Activated naive CD4-positive, alpha-beta T cell treated with anti-CD3 and anti-CD28 coated beads, Interleukin-2, amount 50 U/mL, for 24 hours (primary cell): ENCODE data around the gene PROB1.
"Not testable (repeated sequence)": the region's sequence is repeated elsewhere in the genome, so short reads cannot be mapped to it uniquely, and the experiment has no call there.

ENCODE experiments used
- H3K27ac Mint-ChIP-seq: one replicate; pipeline ENCODE4 v1.8.0; 2021; ENCODE audit warnings: mild to moderate bottlenecking, mixed read lengths
- H3K27me3 Mint-ChIP-seq: one replicate; pipeline ENCODE4 v1.8.0; 2021; ENCODE audit warnings: mixed read lengths
- H3K36me3 Mint-ChIP-seq: one replicate; pipeline ENCODE4 v1.8.0; 2021; ENCODE audit warnings: mixed read lengths
- H3K4me1 Mint-ChIP-seq: one replicate; pipeline ENCODE4 v1.8.0; 2021; ENCODE audit warnings: mixed read lengths
- H3K4me3 Mint-ChIP-seq: one replicate; pipeline ENCODE4 v1.8.0; 2021; ENCODE audit warnings: mild to moderate bottlenecking, mixed read lengths
- H3K9me3 Mint-ChIP-seq: one replicate; pipeline ENCODE4 v1.8.0; 2021; ENCODE audit warnings: mixed read lengths

Gene PROB1, protein sequence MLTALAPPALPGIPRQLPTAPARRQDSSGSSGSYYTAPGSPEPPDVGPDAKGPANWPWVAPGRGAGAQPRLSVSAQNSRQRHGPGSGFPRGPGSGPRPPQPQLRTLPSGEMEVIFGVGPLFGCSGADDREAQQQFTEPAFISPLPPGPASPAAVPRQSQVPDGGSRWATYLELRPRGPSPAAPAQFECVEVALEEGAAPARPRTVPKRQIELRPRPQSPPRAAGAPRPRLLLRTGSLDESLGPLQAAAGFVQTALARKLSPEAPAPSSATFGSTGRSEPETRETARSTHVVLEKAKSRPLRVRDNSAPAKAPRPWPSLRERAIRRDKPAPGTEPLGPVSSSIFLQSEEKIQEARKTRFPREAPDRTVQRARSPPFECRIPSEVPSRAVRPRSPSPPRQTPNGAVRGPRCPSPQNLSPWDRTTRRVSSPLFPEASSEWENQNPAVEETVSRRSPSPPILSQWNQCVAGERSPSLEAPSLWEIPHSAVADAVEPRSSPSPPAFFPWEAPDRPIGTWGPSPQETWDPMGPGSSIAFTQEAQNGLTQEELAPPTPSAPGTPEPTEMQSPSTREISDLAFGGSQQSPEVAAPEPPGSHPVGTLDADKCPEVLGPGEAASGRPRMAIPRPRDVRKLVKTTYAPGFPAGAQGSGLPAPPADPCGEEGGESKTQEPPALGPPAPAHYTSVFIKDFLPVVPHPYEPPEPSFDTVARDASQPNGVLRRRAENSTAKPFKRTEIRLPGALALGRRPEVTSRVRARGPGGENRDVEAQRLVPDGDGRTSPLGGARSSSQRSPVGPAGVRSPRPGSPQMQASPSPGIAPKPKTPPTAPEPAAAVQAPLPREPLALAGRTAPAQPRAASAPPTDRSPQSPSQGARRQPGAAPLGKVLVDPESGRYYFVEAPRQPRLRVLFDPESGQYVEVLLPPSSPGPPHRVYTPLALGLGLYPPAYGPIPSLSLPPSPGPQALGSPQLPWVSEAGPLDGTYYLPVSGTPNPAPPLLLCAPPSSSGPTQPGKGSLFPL

DNA sequence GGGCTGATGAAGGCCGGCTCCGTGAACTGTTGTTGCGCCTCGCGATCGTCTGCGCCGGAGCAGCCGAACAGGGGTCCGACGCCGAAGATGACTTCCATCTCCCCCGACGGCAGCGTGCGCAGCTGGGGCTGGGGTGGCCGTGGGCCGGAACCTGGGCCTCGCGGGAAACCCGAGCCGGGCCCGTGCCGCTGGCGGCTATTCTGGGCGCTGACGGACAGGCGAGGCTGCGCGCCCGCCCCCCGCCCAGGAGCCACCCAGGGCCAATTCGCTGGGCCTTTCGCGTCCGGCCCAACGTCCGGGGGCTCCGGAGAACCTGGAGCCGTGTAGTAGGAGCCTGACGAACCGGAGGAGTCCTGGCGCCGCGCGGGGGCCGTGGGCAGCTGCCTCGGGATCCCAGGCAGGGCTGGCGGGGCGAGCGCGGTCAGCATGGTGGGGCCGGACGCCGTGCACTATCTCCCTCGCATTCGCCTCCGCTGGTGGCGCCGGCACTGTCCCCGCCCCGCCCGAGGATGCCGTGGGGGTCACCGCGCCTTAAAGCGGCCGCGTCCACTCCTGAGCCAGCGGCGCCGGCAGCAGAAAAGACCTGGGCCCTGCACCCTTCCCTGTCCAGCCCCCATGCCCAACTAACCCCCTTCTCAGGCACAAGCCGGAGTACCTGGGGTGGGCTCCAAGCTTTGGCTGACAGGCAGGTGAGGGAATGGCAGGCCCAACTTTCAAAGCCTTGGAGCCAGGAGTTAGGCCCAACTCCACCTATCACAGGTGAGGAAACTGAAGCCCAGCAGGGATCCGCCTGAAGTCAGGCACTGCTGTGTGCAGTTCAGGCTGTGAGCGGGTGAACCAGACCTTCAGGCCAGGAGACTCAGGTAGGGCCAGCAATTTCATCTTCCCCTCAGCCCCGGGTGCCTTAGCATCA is at the start of gene PROB1:
Gene PROB1 (minus strand): TSS at position 451 of the 913 bp plus-strand sequence. CDS start 23 bp downstream, at position 428.
- H3K36me3 Mint-ChIP-seq, result no peaks in the 10 kb centered on the region
- H3K27ac Mint-ChIP-seq, result no peak within 1 kb of the TSS
- H3K9me3 Mint-ChIP-seq, result no peaks in the 10 kb centered on the region
- no peaks in the 10 kb centered on the region for H3K27me3 Mint-ChIP-seq
- H3K4me1 Mint-ChIP-seq, result peaks cover 29% of the 10 kb centered on the region
- peak within 1 kb of the TSS; percentile 91 for H3K4me3 Mint-ChIP-seq

DNA sequence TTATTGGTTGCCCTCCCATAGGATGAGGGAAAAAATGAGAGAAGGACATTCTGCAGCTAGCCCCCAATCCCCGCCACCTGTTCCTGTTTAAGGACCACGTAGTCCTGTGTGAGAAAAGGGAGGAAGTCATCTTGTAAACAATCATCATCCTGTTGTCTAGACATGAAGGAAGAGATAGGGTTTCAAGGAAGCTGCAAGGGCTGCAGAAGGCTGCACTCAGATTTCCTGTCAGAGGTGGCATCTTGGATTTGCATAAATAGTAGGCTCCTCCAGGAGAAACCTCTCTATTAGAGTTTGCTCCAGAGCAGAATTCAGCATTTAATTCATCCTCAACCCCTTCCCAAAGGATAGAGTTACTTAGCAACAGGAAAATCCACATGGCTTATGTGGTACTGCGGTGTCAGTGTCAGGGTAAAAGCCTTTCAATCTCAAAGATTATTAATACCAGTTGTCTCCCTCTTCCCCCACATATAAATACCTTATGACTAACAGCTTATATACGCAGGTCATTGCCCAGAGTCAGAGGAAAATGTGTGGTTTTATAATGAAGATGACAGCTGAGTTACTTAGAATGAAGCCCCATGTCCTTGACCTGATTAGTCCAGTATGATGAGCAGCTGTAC is 49.0 kb upstream of the PROB1 start:
- Mint-ChIP-seq H3K4me3 (no peak overlapping the region), H3K4me1 (peaks cover 71% of the 10 kb centered on the region)

DNA sequence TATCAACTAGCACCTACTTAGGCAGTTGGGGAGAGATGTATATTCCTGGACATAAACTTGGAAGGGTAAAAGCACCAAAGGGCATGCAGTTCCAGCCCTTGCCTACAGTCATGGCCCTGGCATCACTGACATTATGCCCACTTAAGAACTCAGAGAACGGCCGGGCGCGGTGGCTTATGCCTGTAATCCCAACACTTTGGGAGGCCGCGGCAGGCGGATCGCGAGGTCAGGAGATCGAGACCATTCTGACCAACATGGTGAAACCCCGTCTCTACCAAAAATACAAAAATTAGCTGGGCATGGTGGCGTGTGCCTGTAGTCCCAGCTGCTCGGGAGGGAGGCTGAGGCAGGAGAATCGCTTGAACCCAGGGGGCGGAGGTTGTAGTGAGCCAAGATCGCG is 45.5 kb upstream of the PROB1 start:
- H3K27me3 Mint-ChIP-seq, H3K4me3 Mint-ChIP-seq, H3K27ac Mint-ChIP-seq, H3K36me3 Mint-ChIP-seq, H3K9me3 Mint-ChIP-seq: not testable (repeated sequence)
- H3K4me1 Mint-ChIP-seq, result peaks cover 43% of the 10 kb centered on the region

More for the DNA sequence above, 49.0 kb upstream of the PROB1 start:
- Mint-ChIP-seq H3K27ac (peak overlapping the region; percentile 60), H3K36me3 (peaks cover 5% of the 10 kb centered on the region), H3K27me3 (no peaks in the 10 kb centered on the region), H3K9me3 (peaks cover 4% of the 10 kb centered on the region)

DNA sequence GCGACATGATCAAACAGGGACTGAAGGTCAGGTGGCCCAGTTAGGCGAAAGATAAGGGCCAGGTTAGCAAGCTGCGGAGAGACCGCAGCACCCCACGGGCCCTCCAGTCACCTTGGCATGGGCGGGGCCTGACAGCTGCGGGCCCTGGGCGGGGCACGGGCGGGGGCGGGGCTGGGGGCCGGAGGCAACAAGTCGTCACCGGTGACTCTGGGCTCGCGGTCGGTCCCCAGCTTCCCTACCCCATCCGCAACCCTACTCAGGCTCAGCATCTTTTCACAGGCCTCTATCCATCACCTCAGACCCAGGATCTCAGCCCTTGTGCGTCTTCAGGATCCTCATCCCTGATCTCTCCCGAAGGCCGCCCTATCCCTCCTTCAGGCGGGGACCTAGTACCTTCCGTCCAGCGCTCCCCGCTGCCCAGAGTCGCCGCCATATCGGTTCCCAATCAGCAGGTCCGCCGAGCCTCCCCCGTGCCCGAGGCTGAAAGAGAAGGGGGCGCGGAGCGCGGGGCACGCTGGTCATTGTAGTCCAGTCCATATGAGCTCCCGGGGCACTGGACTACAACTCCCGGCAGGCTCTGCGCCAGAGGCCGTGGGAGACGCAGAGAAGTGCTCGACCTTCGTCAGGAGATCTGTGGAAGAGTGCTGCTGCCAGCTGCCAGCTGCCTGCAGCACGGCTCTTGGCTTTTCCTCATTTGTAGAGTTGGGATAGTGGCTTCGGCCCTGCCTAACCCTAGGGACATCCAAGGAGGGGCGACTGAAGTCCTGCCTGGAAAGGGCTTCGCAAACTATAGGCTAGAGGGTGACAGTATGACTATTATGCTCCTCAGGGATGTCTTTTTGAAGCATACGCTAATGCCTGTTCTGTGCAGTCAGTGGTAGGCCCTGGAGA is 44.4 kb upstream of the PROB1 start, which contains the start of gene DNAJC18:
Gene DNAJC18 (minus strand): TSS at position 513 of the 891 bp plus-strand sequence. CDS start 80 bp downstream, at position 433.
- Mint-ChIP-seq H3K36me3 (peaks cover 3% of the 10 kb centered on the region), H3K4me1 (peaks cover 38% of the 10 kb centered on the region), H3K27ac (peak within 1 kb of the TSS; percentile 99), H3K9me3 (no peaks in the 10 kb centered on the region), H3K4me3 (peak within 1 kb of the TSS; percentile 98), H3K27me3 (no peaks in the 10 kb centered on the region)

DNA sequence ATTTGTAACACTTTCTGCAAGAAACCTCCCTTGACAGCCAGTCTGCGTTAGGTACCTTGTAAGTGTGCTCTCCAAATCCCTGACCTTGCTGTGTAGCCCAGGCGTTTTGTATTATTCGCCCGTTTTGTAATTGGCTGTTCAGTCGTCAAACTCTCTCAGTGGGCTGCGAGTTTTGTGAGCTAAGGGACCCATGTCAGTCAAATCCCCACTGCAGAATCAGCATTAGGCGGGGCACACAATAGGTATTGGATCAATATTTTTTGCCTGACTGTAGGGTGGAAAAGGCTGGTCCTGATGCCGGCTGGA is 43.8 kb upstream of the PROB1 start:
- Mint-ChIP-seq H3K4me3 (peak overlapping the region; percentile 98), H3K27me3 (no peaks in the 10 kb centered on the region), H3K4me1 (peaks cover 32% of the 10 kb centered on the region), H3K9me3 (no peaks in the 10 kb centered on the region), H3K36me3 (peaks cover 3% of the 10 kb centered on the region), H3K27ac (peak overlapping the region; percentile 53)

DNA sequence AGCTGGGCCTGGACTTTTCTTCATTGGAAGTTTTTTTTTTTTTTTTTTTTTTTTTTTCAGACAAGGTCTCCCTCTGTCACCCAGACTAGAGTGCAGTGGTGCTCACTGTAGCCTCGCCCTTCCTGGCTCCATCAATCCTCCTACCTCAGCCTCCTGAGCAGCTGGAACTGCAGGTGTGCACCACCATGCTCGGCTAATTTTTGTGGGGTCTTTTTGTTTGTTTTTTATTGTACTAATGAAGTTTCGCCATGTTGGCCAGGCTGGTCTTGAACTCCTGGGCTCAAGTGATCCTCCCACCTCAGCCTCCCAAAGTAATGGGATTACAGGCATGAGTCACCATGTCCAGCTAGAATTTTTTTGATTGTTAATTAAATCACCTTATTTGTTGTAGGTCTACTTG is 40.8 kb upstream of the PROB1 start:
- Mint-ChIP-seq H3K27me3 (no peaks in the 10 kb centered on the region), H3K9me3 (no peaks in the 10 kb centered on the region), H3K36me3 (peaks cover 3% of the 10 kb centered on the region), H3K27ac (no peak overlapping the region), H3K4me3 (no peak overlapping the region), H3K4me1 (peaks cover 24% of the 10 kb centered on the region)

DNA sequence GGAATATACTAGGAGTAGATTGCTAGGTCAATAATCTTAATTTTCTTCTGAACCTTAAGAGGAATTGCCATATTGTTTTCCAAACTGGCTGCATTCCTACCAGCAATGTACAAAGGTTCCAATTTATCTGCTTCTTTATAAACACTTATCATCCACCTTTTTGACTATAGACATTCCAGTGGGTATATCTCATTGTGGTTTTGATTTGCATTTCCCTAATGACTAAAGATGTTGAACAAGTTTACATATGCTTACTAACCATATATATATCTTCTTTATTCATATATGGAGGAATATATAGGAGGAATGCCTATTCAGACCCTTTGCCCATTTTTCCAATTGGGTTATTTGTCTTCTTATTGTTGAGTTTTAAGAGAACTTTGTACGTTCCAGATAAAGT is 36.8 kb upstream of the PROB1 start:
- H3K4me1 Mint-ChIP-seq, result peaks cover 17% of the 10 kb centered on the region
- no peak overlapping the region for H3K4me3 Mint-ChIP-seq
- no peaks in the 10 kb centered on the region for H3K27me3 Mint-ChIP-seq
- H3K36me3 Mint-ChIP-seq, result peaks cover 3% of the 10 kb centered on the region
- no peaks in the 10 kb centered on the region for H3K9me3 Mint-ChIP-seq
- H3K27ac Mint-ChIP-seq, result no peak overlapping the region

DNA sequence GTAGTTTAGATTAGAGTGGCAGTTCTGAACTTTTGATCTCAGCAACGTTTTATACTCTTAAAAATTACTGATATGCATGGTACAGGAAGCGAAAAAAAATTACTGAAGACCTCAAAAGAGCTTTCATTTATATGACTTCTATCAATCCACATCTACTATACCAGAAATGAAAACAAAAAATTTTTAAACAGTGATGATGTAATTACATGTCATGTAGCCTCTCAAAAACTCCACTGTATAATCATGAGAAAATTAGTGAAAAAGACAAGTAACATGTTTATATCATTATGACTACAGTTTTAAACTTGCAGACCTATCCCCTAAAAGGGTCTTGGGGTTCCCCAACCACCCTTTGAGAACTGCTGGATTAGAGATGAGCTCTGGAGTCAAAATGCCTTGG is 35.1 kb upstream of the PROB1 start:
- peak overlapping the region; percentile 1 for H3K4me3 Mint-ChIP-seq
- H3K27ac Mint-ChIP-seq, result peak overlapping the region; percentile 55
- no peaks in the 10 kb centered on the region for H3K9me3 Mint-ChIP-seq
- H3K4me1 Mint-ChIP-seq, result peaks cover 17% of the 10 kb centered on the region
- peaks cover 3% of the 10 kb centered on the region for H3K36me3 Mint-ChIP-seq
- H3K27me3 Mint-ChIP-seq, result no peaks in the 10 kb centered on the region

DNA sequence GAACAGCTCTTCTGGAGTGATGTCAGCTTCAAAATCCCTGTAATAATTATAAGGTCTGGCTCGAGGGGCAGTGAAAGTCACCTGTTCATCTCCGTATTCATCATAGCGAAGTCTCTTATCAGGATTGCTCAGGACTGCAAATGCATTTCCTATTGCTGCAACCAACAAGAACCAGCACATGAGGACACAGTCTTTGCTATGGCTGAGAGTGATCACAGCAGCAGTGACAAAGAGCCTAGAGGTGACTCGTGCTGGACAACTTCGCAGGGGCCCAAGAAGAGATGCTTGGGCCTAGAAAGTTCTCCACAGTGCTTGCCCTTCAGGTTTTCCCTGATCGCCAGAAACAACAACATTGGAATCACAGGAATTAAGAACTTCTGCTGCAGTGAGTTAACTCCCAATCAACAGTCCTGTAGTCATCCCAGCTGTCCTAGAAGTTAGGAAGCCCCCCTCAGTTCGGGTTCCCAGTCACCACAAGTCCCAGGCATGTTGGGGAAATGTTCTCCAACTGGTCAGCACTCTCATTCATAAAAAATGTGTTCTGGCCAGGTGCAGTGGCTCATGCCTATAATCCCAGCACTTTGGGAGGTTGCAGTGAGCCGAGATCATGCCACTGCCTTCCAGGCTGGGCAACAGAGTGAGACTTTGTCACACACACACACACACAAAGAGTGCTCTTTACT is 31.4 kb upstream of the PROB1 start:
- no peaks in the 10 kb centered on the region for H3K27me3 Mint-ChIP-seq
- peaks cover 22% of the 10 kb centered on the region for H3K4me1 Mint-ChIP-seq
- no peak overlapping the region for H3K4me3 Mint-ChIP-seq
- H3K36me3 Mint-ChIP-seq, result peaks cover 7% of the 10 kb centered on the region
- H3K27ac Mint-ChIP-seq, result no peak overlapping the region
- H3K9me3 Mint-ChIP-seq, result no peaks in the 10 kb centered on the region

DNA sequence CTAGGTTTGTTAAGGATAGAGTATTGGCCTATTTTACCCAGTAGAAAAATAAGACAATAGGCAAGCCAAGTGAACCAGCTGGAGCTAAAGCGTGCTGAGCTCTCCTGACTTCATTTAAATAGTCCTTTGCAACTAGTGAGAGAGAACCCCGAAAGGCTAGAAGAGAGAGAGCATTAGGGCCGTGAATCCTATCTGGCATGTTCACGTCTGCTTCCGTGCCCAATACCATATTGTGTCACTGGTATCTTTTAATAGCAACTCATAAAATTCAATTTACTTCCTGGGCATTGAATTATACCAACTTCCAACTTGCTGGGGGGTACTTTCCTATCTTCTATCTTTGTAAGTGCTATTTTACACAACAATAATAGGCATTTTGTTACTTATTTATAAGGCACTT is 30.6 kb upstream of the PROB1 start:
- Mint-ChIP-seq H3K4me1 (peaks cover 16% of the 10 kb centered on the region), H3K27me3 (no peaks in the 10 kb centered on the region), H3K36me3 (peaks cover 7% of the 10 kb centered on the region), H3K4me3 (no peak overlapping the region), H3K9me3 (no peaks in the 10 kb centered on the region), H3K27ac (no peak overlapping the region)

DNA sequence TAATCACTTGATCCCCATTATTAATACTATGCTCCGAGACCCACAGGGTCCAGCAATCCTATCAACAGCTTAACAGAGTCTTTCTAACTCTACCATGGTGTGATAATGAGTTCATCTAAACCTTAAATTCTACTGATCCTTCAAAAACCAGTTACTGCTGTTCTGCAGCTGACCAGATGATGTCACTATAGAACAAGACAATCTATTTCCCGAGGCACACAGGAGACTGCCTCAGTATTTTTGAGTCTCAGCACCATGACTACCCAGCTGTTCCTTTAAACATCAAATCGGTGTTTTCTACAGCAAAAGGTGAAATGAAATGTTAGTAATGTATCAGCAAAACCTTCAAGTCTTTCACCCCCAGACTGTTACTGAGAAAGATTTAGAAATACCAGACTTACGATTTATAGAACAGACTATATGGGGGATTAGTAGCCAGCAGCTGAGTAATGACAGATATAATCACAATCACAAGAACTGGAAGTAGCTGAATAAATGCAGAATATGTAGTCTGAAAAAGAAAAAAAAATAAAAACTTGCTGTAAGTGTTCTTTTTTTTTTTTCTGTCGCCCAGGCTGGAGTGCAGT is 27.5 kb upstream of the PROB1 start:
- no peaks in the 10 kb centered on the region for H3K27me3 Mint-ChIP-seq
- no peaks in the 10 kb centered on the region for H3K9me3 Mint-ChIP-seq
- H3K4me1 Mint-ChIP-seq, result peaks cover 7% of the 10 kb centered on the region
- no peak overlapping the region for H3K4me3 Mint-ChIP-seq
- H3K27ac Mint-ChIP-seq, result no peak overlapping the region
- peaks cover 7% of the 10 kb centered on the region for H3K36me3 Mint-ChIP-seq

DNA sequence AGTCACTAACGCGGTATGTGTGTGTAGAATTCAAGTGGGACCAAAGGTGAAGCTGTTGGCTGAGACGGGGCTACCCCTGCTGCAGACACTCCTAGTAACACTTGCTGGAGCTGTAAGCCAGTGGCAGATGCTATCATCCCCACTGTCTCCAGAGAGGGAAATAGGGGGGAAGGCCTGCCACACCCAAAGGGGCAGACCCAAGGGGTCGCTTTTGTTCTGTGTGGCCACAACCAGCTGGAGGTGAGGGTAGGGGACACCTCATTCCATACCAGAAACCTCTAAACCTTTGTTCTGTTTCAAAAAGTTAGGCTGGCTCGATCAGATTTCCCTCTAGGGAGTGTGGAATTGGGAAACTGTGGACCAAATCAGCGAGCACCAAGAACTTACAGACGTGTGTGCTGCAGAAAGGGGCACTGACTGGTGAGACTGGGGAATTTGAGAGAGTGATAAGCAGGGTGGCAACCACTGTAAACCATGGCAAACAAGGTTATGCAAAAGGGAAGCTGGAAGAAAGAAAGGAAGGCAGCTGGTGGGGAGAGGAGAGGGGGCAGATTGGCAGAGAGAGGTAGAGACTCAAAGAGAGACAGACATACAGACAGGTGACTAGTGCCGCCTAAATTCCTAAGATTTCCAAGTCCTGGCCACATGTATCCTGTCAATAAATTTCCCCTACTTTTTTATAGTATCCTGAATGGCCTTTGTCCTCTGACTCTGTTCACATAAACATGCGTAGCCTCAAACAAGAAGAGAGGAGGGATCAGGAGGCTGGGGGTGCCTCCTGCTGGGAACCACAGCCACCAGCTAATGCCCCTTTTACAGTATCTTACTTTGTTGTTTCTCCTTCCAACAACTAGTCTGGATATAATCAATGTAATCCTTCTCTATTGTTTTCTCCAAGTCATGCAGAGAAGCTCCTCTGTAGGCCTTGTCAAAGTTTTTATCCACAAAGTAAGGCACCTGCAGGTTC is 24.6 kb upstream of the PROB1 start:
- Mint-ChIP-seq H3K36me3 (peaks cover 5% of the 10 kb centered on the region), H3K27ac (no peak overlapping the region), H3K4me3 (no peak overlapping the region), H3K4me1 (peaks cover 28% of the 10 kb centered on the region), H3K9me3 (no peaks in the 10 kb centered on the region), H3K27me3 (no peaks in the 10 kb centered on the region)
